NCI-H2227 (cell line): Measurements from ENCODE around the gene SFXN4.
A peak's percentile ranks its signal among the peaks of the same experiment; 100 is the strongest.

Source experiments
- DNase-seq: peaks from one replicate; lab custom pipeline; 2025; ENCODE audit not compliant: unreplicated experiment; lab: John Stamatoyannopoulos, UW

Gene SFXN4

GRCh38 chr10:119165171-119166117 lies at the start of gene SFXN4:
Gene SFXN4, minus strand, starts transcription at chr10:119165714. Its CDS starts 67 bp downstream, at chr10:119165647.
- DNase-seq = peak; percentile 75

- no peak for DNase-seq
Measured at GRCh38 chr10:119211625-119212441, 46.3 kb upstream of the SFXN4 start.

- DNase-seq = no peak
Measured at GRCh38 chr10:119211176-119211575, 45.7 kb upstream of the SFXN4 start.

GRCh38 chr10:119210633-119211032 lies 45.1 kb upstream of the SFXN4 start:
- no peak for DNase-seq

- DNase-seq = no peak
Measured at GRCh38 chr10:119209736-119210355, 44.3 kb upstream of the SFXN4 start.

- peak; percentile 47 for DNase-seq
Measured at GRCh38 chr10:119209035-119209735, 43.7 kb upstream of the SFXN4 start.

GRCh38 chr10:119208553-119208940 lies 43.0 kb upstream of the SFXN4 start:
- DNase-seq = no peak

- peak; percentile 33 for DNase-seq
Measured at GRCh38 chr10:119207713-119208552, 42.4 kb upstream of the SFXN4 start.

GRCh38 chr10:119207366-119207666 lies 41.8 kb upstream of the SFXN4 start, which contains the start of gene GRK5:
Gene GRK5, plus strand, starts transcription at chr10:119207571. Its CDS starts 347 bp downstream, at chr10:119207918.
- peak; percentile 95 for DNase-seq

- peak; percentile 82 for DNase-seq
Measured at GRCh38 chr10:119206603-119207365, 41.3 kb upstream of the SFXN4 start.

GRCh38 chr10:119205894-119206602 lies 40.5 kb upstream of the SFXN4 start:
- DNase-seq = peak; percentile 39

- DNase-seq = no peak
Measured at GRCh38 chr10:119203006-119203405, 37.5 kb upstream of the SFXN4 start.

- no peak for DNase-seq
Measured at GRCh38 chr10:119201233-119201632, 35.7 kb upstream of the SFXN4 start.

GRCh38 chr10:119199231-119199992 lies 33.9 kb upstream of the SFXN4 start:
- DNase-seq = peak; percentile 63

- no peak for DNase-seq
Measured at GRCh38 chr10:119198438-119198837, 32.9 kb upstream of the SFXN4 start.

- DNase-seq = no peak
Measured at GRCh38 chr10:119197921-119198320, 32.4 kb upstream of the SFXN4 start.

GRCh38 chr10:119191881-119192280 lies 26.4 kb upstream of the SFXN4 start:
- no peak for DNase-seq
